WTC11 (cell line): Measurements from ENCODE around the gene RAB40B. TPM values are rescaled to one million over a fixed set of nuclear protein-coding genes. Genes with fewer than 3 reads are reported as not detected.

Experiments used
- ATAC-seq: fragments of 200-7000 bp; cut with Tn5 transposase; 2 replicates; pipeline ENCODE4 v1.10.0; 2021; ENCODE audit warnings: mild to moderate bottlenecking, moderate library complexity
- CTCF ChIA-PET: fragments of 300-600 bp; sonication (Branson Sonifier 250); formaldehyde crosslinking; loops from one replicate; lab custom pipeline; 2021; ENCODE audit warnings: antibody characterized with exemption; lab: Charles Lee
- POLR2A ChIA-PET: fragments of 350-600 bp; sonication (Branson Sonifier 250); formaldehyde crosslinking; loops from one replicate; lab custom pipeline; 2021; ENCODE audit warnings: antibody characterized with exemption; lab: Charles Lee
- DNase-seq: peaks from one replicate; pipeline ENCODE4 v3.0.0; 2021; ENCODE audit warnings: low spot score
- H3K27ac Mint-ChIP-seq: 2 replicates; pipeline ENCODE4 v1.8.0; 2021; ENCODE audit warnings: mixed read lengths
- H3K27me3 Mint-ChIP-seq: 2 replicates; pipeline ENCODE4 v1.8.0; 2021; ENCODE audit warnings: low read depth, mild to moderate bottlenecking, moderate library complexity, mixed read lengths
- H3K36me3 Mint-ChIP-seq: 2 replicates; pipeline ENCODE4 v1.8.0; 2021; ENCODE audit warnings: mixed read lengths
- H3K4me1 Mint-ChIP-seq: 2 replicates; pipeline ENCODE4 v1.8.0; 2022; ENCODE audit warnings: mixed read lengths
- H3K4me3 Mint-ChIP-seq: 2 replicates; pipeline ENCODE4 v1.8.0; 2021; ENCODE audit warnings: mild to moderate bottlenecking, moderate library complexity, mixed read lengths
- H3K9me3 Mint-ChIP-seq: 2 replicates; pipeline ENCODE4 v1.8.0; 2021; ENCODE audit warnings: mixed read lengths
- ETV6 ChIP-seq: sonication (generic); formaldehyde crosslinking; IDR thresholded peaks from 2 replicates; pipeline ENCODE4 v1.8.1; 2022; ENCODE audit warnings: mild to moderate bottlenecking, missing genetic modification reagents
- FOXJ3 ChIP-seq: sonication (generic); formaldehyde crosslinking; IDR thresholded peaks from 2 replicates; pipeline ENCODE4 v1.9.0; 2021; ENCODE audit warnings: missing genetic modification reagents, mild to moderate bottlenecking, borderline replicate concordance
- GTF2I ChIP-seq: fragments of 250-450 bp; sonication (Bioruptor Pico); conservative IDR thresholded peaks from 2 replicates; pipeline ENCODE4 v1.4.0; 2021; ENCODE audit warnings: mild to moderate bottlenecking
- IRF2 ChIP-seq: sonication (generic); formaldehyde crosslinking; IDR thresholded peaks from 2 replicates; pipeline ENCODE4 v1.8.0; 2022; ENCODE audit warnings: low read depth, missing genetic modification reagents, borderline replicate concordance
- JUN ChIP-seq: sonication (generic); formaldehyde crosslinking; IDR thresholded peaks from 2 replicates; pipeline ENCODE4 v1.8.0; 2023; ENCODE audit warnings: mild to moderate bottlenecking, missing genetic modification reagents
- ZNF121 ChIP-seq: sonication (generic); formaldehyde crosslinking; IDR thresholded peaks from 2 replicates; pipeline ENCODE4 v1.8.0; 2023; ENCODE audit warnings: missing genetic modification reagents
- ZNF396 ChIP-seq: fragments of 250-450 bp; sonication (Bioruptor Pico); IDR thresholded peaks from 2 replicates; pipeline ENCODE4 v1.8.0; 2021; ENCODE audit warnings: mild to moderate bottlenecking, moderate library complexity, borderline replicate concordance
- total RNA-seq: library from RNA; stranded (reverse); gene quantifications from 3 replicates; pipeline ENCODE4 v1.2.3, GENCODE V29; 2021
- TF ChIP-seq, protein P1 (sequence below): sonication (generic); formaldehyde crosslinking; IDR thresholded peaks from 2 replicates; pipeline ENCODE4 v1.8.1; 2022; ENCODE audit warnings: low read depth, mild to moderate bottlenecking, moderate library complexity, missing genetic modification reagents, borderline replicate concordance
- TF ChIP-seq, protein P2 (sequence below): sonication (generic); formaldehyde crosslinking; IDR thresholded peaks from 2 replicates; pipeline ENCODE4 v1.8.1; 2022; ENCODE audit warnings: mild to moderate bottlenecking, moderate library complexity, missing genetic modification reagents
- TF ChIP-seq, protein P3 (sequence below): sonication (generic); formaldehyde crosslinking; IDR thresholded peaks from 2 replicates; pipeline ENCODE4 v1.8.1; 2023; ENCODE audit warnings: mild to moderate bottlenecking, missing genetic modification reagents, moderate library complexity
- TF ChIP-seq, protein P4 (sequence below): sonication (generic); formaldehyde crosslinking; conservative IDR thresholded peaks from 2 replicates; pipeline ENCODE4 v1.8.1; 2023; ENCODE audit warnings: mild to moderate bottlenecking, low read depth, missing genetic modification reagents, moderate library complexity
- TF ChIP-seq, protein P5 (sequence below): sonication (generic); formaldehyde crosslinking; IDR thresholded peaks from 2 replicates; pipeline ENCODE4 v1.8.1; 2023; ENCODE audit warnings: mild to moderate bottlenecking, missing genetic modification reagents, borderline replicate concordance
- TF ChIP-seq, protein P6 (sequence below): fragments of 250-450 bp; sonication (Bioruptor Pico); IDR thresholded peaks from 2 replicates; pipeline ENCODE4 v1.9.0; 2021; ENCODE audit warnings: moderate library complexity, mild to moderate bottlenecking, inconsistent platforms, borderline replicate concordance

Gene RAB40B
- total RNA-seq, 1 experiment from 2014 or later = 3.1 TPM

DNA sequence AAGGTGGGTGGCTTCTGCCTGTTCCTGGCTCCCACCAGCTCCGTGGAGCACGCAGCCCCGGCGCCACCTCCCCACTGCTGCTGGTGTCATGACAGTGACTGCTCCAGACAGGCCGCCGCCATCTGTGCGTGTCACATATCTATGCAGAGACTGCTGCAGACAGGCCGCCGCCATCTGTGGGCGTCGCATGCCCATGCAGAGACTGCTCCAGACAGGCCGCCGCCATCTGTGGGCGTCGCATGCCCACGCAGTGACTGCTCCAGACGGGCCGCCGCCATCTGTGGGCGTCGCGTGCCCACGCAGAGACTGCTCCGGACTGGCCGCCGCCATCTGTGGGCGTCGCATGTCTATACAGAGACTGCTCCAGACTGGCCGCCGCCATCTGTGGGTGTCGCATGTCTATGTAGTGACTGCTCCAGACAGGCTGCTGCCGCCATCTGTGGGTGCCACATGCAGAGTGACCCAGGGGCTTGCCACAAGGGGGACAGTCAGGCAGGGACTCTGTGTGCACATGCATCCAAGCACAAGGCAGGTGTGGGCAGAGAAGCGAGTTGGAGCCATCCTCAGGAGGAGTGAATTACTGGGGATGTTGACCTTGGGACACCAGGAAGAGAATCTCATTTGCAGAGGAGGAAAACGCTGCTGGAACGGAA is 14.7 kb upstream of the RAB40B start:
- H3K4me1 Mint-ChIP-seq = peaks cover 13% of the 10 kb centered on the region
- ChIA-PET POLR2A (no interaction called here), CTCF (interaction anchor here (1.3 to 2.0 kb wide), 2 partner anchors 11 to 49 kb away, joined by 4 to 5 read pairs; no protein-coding TSS in a partner anchor)
- H3K27me3 Mint-ChIP-seq = peaks cover 28% of the 10 kb centered on the region
- H3K27ac Mint-ChIP-seq = no peak overlapping the region
- H3K36me3 Mint-ChIP-seq = no peaks in the 10 kb centered on the region
- DNase-seq (no peak), ATAC-seq (no peak)
- TF ChIP-seq, protein P1, sequence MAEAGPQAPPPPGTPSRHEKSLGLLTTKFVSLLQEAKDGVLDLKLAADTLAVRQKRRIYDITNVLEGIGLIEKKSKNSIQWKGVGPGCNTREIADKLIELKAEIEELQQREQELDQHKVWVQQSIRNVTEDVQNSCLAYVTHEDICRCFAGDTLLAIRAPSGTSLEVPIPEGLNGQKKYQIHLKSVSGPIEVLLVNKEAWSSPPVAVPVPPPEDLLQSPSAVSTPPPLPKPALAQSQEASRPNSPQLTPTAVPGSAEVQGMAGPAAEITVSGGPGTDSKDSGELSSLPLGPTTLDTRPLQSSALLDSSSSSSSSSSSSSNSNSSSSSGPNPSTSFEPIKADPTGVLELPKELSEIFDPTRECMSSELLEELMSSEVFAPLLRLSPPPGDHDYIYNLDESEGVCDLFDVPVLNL = no peak
- TF ChIP-seq ZNF396 (CRISPR knock-in tag) (no peak), GTF2I (no peak), IRF2 (CRISPR knock-in tag) (no peak), JUN (CRISPR knock-in tag) (no peak), ZNF121 (CRISPR knock-in tag) (no peak)
- TF ChIP-seq, protein P2, sequence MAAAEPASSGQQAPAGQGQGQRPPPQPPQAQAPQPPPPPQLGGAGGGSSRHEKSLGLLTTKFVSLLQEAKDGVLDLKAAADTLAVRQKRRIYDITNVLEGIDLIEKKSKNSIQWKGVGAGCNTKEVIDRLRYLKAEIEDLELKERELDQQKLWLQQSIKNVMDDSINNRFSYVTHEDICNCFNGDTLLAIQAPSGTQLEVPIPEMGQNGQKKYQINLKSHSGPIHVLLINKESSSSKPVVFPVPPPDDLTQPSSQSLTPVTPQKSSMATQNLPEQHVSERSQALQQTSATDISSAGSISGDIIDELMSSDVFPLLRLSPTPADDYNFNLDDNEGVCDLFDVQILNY (CRISPR knock-in tag) = no peak
- H3K9me3 Mint-ChIP-seq = no peaks in the 10 kb centered on the region
- no peak overlapping the region for H3K4me3 Mint-ChIP-seq

DNA sequence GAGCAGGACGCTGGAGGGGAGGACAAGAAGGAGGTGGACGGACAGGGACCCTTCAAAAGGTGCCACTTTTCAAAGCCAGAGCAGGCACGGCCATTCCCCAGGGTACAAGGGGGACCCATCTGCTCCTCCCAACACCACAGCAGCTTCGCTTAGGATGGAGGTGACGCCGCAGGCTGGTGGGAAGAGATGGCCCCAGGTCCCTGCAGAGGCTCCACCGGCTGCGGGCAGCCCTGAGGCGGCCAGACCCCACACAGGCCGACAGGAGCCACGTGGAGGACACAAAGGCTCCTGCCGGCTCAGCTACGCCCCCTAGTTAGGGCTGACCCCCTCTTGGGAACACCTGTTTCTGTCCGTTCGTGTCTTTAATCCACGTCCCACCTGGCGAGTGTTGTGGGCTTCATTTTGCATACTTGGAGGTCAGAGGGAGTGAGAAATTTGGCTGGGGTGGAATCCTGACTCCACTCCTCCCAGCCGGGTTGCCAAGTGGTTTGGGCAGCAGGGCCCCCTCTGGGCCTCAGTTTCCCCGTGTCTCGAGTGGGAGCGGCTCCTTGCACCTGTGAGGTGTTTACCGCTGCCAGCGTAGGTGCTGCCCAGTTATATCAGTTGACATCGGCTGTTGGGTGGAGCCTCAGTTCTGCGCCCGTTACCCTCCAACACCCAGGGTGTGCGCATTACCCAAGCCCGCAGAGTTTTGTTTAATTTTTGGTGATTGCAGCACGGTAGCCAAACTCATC is 12.2 kb upstream of the RAB40B start:
- TF ChIP-seq, protein P3, sequence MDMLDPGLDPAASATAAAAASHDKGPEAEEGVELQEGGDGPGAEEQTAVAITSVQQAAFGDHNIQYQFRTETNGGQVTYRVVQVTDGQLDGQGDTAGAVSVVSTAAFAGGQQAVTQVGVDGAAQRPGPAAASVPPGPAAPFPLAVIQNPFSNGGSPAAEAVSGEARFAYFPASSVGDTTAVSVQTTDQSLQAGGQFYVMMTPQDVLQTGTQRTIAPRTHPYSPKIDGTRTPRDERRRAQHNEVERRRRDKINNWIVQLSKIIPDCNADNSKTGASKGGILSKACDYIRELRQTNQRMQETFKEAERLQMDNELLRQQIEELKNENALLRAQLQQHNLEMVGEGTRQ (CRISPR knock-in tag) = peak; percentile 32; the same call in 1 of the 2 replicates
- TF ChIP-seq, protein P4, sequence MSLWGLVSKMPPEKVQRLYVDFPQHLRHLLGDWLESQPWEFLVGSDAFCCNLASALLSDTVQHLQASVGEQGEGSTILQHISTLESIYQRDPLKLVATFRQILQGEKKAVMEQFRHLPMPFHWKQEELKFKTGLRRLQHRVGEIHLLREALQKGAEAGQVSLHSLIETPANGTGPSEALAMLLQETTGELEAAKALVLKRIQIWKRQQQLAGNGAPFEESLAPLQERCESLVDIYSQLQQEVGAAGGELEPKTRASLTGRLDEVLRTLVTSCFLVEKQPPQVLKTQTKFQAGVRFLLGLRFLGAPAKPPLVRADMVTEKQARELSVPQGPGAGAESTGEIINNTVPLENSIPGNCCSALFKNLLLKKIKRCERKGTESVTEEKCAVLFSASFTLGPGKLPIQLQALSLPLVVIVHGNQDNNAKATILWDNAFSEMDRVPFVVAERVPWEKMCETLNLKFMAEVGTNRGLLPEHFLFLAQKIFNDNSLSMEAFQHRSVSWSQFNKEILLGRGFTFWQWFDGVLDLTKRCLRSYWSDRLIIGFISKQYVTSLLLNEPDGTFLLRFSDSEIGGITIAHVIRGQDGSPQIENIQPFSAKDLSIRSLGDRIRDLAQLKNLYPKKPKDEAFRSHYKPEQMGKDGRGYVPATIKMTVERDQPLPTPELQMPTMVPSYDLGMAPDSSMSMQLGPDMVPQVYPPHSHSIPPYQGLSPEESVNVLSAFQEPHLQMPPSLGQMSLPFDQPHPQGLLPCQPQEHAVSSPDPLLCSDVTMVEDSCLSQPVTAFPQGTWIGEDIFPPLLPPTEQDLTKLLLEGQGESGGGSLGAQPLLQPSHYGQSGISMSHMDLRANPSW (CRISPR knock-in tag) = no peak
- TF ChIP-seq FOXJ3 (CRISPR knock-in tag) (no peak), IRF2 (CRISPR knock-in tag) (no peak), ETV6 (no peak)
- TF ChIP-seq, protein P5, sequence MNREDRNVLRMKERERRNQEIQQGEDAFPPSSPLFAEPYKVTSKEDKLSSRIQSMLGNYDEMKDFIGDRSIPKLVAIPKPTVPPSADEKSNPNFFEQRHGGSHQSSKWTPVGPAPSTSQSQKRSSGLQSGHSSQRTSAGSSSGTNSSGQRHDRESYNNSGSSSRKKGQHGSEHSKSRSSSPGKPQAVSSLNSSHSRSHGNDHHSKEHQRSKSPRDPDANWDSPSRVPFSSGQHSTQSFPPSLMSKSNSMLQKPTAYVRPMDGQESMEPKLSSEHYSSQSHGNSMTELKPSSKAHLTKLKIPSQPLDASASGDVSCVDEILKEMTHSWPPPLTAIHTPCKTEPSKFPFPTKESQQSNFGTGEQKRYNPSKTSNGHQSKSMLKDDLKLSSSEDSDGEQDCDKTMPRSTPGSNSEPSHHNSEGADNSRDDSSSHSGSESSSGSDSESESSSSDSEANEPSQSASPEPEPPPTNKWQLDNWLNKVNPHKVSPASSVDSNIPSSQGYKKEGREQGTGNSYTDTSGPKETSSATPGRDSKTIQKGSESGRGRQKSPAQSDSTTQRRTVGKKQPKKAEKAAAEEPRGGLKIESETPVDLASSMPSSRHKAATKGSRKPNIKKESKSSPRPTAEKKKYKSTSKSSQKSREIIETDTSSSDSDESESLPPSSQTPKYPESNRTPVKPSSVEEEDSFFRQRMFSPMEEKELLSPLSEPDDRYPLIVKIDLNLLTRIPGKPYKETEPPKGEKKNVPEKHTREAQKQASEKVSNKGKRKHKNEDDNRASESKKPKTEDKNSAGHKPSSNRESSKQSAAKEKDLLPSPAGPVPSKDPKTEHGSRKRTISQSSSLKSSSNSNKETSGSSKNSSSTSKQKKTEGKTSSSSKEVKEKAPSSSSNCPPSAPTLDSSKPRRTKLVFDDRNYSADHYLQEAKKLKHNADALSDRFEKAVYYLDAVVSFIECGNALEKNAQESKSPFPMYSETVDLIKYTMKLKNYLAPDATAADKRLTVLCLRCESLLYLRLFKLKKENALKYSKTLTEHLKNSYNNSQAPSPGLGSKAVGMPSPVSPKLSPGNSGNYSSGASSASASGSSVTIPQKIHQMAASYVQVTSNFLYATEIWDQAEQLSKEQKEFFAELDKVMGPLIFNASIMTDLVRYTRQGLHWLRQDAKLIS (CRISPR knock-in tag) = no peak
- TF ChIP-seq, protein P6, sequence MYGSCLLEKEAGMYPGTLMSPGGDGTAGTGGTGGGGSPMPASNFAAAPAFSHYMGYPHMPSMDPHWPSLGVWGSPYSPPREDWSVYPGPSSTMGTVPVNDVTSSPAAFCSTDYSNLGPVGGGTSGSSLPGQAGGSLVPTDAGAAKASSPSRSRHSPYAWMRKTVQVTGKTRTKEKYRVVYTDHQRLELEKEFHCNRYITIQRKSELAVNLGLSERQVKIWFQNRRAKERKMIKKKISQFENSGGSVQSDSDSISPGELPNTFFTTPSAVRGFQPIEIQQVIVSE (CRISPR knock-in tag) = no peak
- CTCF ChIA-PET = interaction anchor here (0.6 to 1.8 kb wide), 4 partner anchors 18 to 372 kb away, joined by 3 to 8 read pairs (median 4); no protein-coding TSS in a partner anchor
- peak; percentile 59 for ATAC-seq
- H3K9me3 Mint-ChIP-seq = no peaks in the 10 kb centered on the region
- POLR2A ChIA-PET = no interaction called here
- no peaks in the 10 kb centered on the region for H3K36me3 Mint-ChIP-seq
- no peak overlapping the region for H3K4me3 Mint-ChIP-seq
- peaks cover 17% of the 10 kb centered on the region for H3K27me3 Mint-ChIP-seq
- H3K27ac Mint-ChIP-seq = no peak overlapping the region
- no peak for DNase-seq
- peaks cover 2% of the 10 kb centered on the region for H3K4me1 Mint-ChIP-seq
